Activated effector memory CD4-positive, alpha-beta T cell treated with Interleukin-2 at 50 U/mL for 16 hours (primary cell): ENCODE measurements around the gene SMR3A.

Source experiments
- DNase-seq: peaks from one replicate; pipeline ENCODE4 v3.0.0-alpha.2; 2020

Gene SMR3A

DNA sequence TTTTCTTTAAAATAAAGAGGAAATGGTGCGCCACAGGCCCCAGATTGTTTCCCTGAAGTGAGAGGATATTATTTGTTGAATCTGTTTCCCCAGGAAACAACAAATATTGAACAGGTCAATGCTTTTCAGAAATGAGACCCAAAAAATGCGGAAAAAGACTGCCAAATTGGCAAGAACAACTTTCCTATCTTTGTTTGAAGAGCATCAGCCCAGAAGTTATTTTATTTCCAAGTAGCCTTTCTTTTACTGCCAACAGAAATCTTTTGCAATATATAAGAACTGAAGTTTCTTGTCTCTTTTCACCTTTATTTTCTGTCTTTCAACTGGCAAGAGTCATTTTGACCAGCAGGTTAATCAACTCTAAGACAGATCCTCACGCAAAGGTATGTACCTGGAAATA is at the start of gene SMR3A:
TSS of gene SMR3A (plus strand) at position 301 of the 400 bp plus-strand sequence. CDS start 1,356 bp downstream, outside the sequence.
- DNase-seq = no peak

DNA sequence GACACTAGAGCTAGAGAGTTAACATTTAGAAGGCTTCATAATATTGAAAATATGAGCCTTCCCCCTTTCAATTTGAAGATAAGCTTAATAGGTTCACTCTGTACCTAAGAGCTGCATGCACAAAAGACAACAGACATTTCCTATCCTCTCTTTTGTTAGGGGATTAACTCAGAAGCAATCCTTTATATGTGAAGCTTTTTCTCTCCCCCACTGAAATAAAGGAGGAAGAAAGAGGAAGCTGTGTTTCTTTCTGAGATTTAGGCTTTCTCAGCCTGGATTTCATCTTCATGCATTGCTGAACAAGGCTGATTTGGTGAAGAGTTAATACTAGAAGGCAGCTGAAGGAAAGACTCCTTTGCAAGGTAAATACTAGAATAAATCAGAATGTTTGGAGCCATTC is 46.8 kb upstream of the SMR3A start:
- no peak for DNase-seq

DNA sequence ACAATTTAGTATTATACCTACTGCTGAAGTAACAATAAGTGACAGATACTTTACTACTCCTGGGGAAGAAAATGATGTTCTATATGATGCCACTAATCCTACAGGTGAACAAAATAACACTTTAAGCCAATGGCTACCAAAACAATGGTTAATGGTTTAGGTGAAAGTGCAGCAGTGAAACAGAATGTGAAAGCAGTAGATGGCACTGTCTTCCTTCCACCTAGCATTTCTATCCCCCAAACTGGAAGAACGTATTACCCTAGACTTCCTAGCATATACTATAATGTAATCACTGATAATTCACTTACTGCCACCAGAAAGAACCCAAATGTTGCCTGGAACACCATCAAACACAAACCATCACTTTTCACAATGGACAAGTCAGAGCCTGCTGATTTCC is 44.6 kb upstream of the SMR3A start:
- no peak for DNase-seq

DNA sequence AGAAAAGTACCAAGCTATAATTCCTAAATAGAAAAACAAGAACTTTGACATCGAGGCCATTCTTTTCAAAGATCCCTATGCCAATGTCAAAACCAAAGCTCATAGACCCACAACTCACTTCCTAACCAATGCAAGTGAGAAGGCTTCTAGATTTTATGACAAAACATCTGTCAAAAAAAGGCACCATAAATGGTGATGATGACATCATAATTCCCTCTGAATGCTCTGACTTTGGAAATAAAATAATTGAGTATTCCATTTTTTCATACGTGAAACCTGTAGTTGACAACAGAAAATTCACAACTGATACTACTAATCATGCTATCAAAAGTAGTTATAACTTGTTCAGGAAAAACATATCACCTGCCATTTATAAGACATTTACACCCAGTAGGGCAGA is 34.5 kb upstream of the SMR3A start:
- no peak for DNase-seq

DNA sequence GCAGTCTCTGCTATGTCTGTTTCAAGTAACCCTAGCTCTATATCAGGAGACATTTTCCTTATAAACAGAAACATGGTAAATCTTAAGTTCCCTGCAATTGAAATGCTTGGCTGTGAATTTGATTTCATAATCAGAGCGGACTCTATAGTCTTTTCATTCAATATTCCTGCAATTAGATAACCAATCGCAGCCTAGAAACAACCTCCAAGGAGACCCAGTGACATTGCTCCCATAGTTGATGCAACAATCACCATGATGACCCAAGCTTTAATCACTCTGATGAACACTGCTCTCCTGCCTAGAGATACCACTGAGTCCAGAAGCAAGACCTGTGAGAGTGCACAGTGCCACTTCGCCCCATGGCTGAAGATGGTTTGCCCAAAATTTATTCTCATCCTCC is 25.9 kb upstream of the SMR3A start, which contains the start of gene CABS1:
TSS of gene CABS1 (plus strand) at position 301 of the 400 bp plus-strand sequence. CDS start at position 360, 59 bp downstream.
- DNase-seq = no peak

DNA sequence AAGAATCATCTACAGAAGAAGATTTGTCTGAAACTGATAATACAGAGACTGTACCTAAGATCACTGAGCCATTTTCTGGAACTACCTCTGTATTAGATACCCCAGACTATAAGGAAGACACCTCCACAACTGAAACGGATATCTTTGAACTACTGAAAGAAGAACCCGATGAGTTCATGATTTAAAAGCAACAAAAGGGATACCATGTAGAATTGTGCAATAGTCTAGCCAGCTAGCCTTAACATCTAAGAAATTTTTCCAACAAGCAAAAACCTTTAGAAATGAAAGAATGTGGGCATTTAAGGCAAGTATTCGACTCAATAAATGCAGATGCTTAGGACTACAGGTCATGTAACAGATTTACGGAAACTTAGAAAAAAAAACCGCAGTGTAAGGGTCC is 24.5 kb upstream of the SMR3A start:
- no peak for DNase-seq

DNA sequence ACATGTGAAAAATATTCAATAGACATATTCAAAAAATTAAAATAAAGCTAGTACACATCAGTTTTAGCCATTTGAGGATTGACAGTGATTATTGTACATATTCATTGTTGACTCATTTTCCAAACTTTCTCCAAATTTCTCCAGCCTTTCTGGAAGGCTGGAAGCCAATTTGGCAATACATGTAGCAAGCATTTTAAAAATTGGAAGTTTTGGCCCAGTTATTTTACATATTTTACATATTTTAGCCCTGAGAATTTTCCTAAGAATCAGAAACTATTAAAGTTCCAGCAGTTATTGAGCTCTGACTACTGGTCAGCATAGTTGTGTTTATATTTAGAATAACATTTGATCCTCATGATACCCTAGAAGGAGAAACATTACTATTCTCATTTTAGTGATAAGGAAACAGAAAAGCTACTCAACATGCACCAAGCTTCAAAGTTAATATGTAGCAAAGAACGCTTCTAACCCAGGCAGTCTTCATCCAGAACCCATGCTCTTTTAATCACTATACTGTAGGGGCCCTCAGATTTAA is 22.6 kb upstream of the SMR3A start:
- DNase-seq = no peak

DNA sequence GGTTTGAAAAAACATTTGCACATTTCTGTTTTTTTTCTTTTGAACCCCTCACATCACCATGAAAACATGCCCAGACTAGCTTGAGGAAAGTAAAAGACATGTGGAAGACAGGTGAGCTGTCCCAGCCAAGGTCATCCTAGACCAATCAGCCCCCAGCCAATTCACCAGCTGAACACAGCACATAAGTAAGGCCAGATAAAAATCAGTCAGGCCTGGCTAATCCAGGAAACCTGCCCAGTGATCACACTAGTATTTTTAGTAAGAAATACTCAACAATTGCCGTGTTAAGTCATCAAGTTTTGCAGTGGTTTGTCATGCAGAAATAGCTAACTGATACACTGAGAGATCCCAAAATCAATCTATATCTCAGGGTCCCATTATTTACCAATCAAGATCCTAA is 4.4 kb upstream of the SMR3A start:
- DNase-seq = no peak

DNA sequence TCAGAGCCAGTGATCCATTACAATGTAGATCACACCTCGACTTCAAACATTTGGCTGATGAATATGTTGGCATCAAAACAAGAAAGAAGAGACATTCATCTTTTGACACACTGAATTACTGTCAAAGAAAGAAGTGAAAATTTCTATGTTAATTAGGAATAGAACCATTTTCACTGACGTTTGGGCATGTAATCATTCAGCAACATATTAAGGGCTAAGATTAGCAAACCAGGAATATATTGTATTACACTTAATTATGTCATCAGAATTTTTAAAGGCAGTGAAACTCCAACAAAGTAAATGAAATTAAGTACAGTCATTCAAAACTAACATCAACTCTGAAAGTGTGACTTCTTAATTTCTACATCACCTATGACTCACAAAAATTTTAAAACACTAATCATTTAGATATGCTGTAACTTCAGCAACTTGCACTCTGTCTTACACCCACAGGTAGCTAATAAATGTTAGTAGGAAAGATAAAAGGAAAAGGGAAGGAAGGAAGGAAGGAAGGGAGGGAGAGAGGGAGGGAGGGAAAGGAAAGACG is 1.4 kb upstream of the SMR3A start:
- no peak for DNase-seq

DNA sequence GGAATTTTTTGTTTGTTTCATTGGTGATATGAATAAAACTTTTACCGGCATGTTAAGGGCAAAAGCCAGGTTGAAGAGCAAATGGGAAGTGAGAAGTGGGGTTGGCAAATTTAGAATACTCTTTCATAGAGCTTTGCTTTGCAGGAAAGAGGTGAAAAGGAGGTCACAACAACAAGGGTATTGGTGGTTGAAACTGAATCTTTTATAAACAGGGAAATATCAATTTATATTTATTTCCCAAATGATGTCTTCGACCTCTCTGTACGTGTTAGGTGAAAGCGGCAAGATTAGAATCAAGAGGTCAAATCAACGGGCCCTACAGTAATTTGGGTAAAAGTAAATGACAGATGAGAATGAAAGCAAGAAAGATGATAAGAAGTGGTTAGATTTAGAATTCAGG is 3.4 kb downstream of the SMR3A start:
- no peak for DNase-seq

DNA sequence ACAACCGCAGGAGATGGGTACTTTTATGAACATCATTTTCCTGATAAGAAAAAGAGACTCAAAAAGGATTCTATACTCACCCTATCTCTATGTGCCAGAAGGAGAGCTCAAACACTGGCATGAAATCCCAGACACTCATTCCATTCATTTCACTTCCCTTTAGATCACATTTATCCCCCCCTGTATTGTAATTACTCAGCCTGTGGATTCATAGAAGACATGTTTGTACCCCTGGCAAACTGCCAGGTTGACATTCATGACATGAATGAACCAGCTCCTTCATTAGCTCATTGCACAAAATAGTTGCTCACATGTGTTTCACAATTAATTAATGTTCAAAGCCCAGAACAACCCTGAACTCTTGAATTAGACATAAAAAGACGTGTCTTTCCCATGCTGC is 4.9 kb downstream of the SMR3A start:
- DNase-seq = no peak

DNA sequence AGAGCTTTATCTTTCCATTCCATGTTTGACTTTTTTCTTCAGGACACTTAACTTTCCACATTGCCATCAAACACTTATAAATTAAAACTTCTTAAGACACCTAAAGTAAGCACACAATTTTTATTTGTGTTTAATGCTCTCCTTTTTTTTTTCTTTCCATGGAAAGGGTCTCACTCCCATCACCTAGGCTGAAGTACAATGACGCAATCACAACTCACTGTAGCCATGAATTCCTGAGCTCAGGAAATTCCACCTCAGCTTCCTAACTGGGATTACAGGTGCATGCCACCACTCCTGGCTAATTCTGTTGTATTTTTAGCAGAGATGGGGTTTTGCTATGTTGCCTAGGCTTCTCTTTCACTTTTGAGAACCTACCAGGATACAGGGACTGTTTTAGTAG is 7.3 kb downstream of the SMR3A start:
- no peak for DNase-seq

DNA sequence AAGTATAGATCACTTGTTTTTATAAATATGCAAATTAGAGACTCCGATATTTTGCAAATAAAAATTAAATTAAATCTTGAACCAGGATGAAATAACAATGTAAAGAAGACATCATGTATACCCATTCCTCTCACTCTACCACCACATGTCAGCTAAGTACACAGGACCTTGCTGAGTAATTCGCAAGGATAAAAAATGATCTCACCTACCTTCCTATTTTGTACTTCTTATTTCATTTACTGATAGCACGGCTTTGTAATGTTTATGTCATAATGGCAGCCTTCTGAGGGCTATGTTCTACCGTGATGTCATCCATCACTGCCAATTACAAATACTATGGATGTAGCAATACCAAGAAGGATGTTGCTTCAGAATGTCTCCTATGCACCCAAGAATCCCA is 11.4 kb downstream of the SMR3A start:
- no peak for DNase-seq

DNA sequence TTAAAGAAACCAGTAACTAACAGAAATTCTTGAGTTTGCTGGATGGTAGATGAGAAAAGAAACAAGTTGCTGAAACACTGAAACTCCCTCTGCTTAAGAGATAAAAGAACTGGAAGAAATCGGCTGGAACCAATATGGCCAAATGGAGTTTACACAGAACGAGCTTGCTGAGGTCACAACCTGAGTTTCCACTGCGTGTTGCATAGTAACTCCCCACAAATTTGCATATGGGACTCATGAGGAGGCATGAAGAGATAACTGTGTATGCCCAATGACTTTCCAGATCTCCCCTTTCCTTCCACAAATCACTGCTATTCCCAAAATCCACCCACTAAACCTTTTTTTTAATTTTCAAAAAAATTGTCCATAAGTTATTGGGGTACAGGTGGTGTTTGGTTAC is 12.2 kb downstream of the SMR3A start:
- no peak for DNase-seq

DNA sequence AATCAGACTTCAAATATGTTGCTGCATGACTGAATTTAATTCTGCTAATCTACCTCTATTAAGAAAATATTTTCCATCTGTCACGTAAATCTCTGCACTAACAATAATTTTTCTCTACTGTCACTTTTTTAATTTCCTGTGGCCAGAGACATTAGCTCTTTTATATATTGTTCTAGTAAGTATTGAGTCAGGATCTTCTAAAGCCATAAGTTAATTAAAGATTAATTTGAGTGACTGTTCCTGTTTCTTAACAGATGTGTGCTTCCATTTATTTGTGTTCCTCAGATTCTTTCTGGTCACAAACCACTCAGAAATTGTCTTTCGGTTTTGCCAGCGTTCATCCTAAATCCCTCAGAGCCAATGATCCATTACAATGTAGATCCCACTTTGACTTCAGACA is 20.0 kb downstream of the SMR3A start:
- no peak for DNase-seq

DNA sequence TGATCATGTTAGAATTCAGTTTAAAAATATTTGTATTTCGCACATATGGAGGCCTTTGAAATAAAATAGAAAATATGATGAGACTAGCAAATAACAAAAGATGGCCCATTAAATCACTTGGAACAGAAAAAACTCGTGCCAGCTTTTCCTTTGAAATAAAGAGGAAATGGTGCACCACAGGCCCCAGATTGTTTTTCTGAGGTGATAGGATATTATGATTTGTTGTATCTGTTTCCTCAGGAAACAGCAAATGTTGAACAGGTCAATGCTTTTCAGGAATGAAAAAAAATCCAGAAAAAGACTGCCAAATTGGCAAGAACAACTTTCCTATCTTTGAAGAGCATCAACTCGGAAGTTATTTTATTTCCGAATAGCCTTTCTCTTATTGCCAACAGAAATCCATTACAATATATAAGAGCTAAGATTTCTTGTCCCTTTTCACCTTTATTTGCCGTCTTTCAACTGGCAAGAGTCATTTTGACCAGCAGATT is 22.2 kb downstream of the SMR3A start, which contains the start of gene SMR3B:
TSS of gene SMR3B (plus strand) at position 441 of the 491 bp plus-strand sequence. CDS start 1,380 bp downstream, outside the sequence.
- no peak for DNase-seq

DNA sequence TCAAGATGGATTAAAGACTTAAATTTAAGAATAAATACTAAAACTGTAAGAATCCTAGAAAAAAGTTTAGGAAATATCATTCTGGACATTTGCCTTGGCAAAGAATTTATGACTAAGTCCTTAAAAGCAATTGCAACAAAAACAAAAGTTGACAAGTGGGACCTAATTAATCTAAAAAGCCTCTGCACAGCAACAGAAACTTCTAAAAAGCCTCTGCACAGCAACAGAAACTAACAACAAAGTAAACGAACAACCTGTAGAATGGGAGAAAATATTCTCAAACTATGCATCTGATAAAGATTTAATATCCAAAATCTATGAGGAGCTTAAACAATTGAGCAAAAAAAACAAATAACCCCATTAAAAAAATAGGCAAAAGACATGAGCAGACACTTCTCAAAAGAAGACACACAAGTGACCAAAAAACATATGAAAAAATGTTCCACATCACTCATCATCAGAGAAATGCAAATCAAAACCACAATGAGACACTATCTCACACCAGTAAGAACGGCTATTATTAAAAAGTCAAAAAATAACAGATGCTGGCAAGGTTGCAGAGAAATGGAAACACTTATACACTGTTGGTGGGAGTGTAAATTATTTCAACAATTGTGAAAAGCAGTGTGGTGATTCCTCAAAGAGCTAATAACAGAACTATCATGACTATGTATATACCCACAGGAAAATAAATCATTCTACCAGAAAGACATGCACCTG is 31.7 kb downstream of the SMR3A start:
- no peak for DNase-seq

DNA sequence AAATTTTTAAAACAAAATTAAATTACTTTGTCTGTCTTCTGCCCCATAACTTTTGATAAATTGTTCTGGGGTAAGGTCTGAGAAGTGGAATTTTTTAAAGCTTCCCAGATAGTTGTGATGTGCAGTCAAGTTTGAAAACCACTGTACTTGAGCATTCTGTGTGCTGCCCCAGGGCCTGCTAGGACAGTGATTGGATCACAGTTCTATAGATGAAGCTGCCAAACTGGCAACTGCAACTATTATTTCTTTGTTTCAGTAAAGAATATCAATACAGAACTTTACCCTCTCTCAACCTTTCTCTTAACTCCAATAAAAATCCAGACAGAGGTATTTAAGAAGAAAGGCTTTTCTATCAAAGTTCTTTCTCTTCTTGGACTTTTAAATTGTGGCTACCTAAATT is 37.0 kb downstream of the SMR3A start, which contains the start of gene OPRPN:
TSS of gene OPRPN (plus strand) at position 361 of the 400 bp plus-strand sequence. CDS start 1,346 bp downstream, outside the sequence.
- no peak for DNase-seq

DNA sequence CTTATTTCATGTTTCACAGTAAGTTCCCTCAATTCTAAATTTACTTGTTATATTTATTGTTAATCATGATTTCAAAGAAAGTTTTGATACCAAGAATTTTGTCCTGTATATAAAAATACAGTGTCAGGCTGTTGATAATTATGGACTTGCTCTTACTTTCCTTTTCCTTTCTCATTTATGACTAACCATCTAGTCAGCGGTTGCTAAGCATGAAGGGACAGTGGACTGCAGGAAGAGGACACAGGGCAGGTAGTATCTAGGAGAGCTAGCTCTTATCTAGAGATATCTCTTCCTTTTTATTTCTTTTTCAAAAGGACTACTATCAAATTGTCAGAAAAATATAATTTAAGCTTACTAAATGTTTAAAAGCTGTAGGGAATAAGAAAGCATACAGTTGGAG is 38.8 kb downstream of the SMR3A start:
- DNase-seq = no peak

DNA sequence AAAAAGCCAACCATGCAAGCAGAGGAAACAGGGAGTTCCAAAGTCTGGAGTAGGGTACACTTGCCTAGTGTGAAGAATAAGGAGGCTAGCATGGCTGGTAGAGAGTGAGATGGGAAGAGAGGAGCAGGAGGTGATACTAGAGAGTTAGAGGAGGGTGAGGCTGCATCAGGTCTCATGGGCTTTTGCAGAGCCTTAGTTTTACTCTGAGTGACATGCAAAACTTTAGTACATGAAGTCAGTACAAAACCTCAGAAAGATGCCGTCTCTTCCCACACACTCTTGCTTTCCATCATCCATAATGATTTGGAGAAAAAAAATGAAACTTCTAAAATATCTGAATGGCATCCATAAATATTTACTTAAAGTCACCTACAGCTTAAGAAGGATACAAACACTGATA is 42.2 kb downstream of the SMR3A start:
- no peak for DNase-seq

DNA sequence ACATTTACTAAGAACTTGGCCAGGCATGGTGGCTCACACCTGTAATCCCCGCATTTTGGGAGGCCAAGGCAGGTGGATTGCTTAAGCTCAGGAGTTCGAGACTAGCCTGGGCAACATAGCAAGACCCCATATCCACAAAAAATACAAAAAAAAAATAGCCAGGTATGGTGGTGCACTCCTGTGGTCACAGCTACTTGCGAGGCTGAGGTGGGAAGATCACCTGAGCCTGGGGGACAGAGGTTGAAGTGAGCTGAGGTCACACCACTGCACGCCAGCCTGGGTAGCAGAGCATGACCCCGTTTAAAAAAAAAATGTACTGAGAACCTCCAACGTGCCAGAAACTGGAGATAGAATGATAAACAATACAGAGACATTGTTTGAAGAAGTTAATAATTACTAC is 45.2 kb downstream of the SMR3A start:
- DNase-seq = no peak
